ENCODE measurements around the gene DYRK3. TPM values are rescaled to one million over a fixed set of nuclear protein-coding genes. Genes with fewer than 3 reads are reported as not detected.

Gene DYRK3
- 7.9 to 10.8 TPM (median 9.7 TPM) in 5 replicates for total RNA-seq (2022; extraction: Qiagen RNA extraction)

GRCh38 chr1:206635080-206635977 is at the start of gene DYRK3:
DYRK3 (plus strand) TSS chr1:206635536; CDS start chr1:206635704, 168 bp downstream.

GRCh38 chr1:206612129-206612876 is 23.0 kb upstream of the DYRK3 start, which contains the start of gene EIF2D:
EIF2D (minus strand) TSS chr1:206612465; CDS start chr1:206612342, 123 bp downstream.

GRCh38 chr1:206684478-206685333 is 49.4 kb downstream of the DYRK3 start, which contains the start of gene MAPKAPK2:
MAPKAPK2 (plus strand) TSS chr1:206684905; CDS start chr1:206685230, 325 bp downstream.

Other genes starting within 250 kb of the DYRK3 start
- 4.5 to 7.9 TPM (median 6.0 TPM) in 5 replicates for gene IKBKE, start 165.1 kb upstream of the DYRK3 start, total RNA-seq (2022; extraction: Qiagen RNA extraction)
- 0.88 to 1.2 TPM (median 1.1 TPM) in 5 replicates for gene RASSF5, start 128.0 kb upstream of the DYRK3 start, total RNA-seq (2022; extraction: Qiagen RNA extraction)
- gene EIF2D, start 23.1 kb upstream of the DYRK3 start, total RNA-seq (2022; extraction: Qiagen RNA extraction): 32.9 to 36.5 TPM (median 34.1 TPM) in 5 replicates
- gene MAPKAPK2, start 49.4 kb downstream of the DYRK3 start, total RNA-seq (2022; extraction: Qiagen RNA extraction): 72.4 to 86.6 TPM (median 78.4 TPM) in 5 replicates
- gene IL19, start 135.2 kb downstream of the DYRK3 start, total RNA-seq (2022; extraction: Qiagen RNA extraction): 0.13 TPM in 1 of 5 replicates, not detected in the others
- not detected in 5 replicates for gene IL10, start 137.0 kb downstream of the DYRK3 start, total RNA-seq (2022; extraction: Qiagen RNA extraction)
- not detected in 5 replicates for gene IL20, start 230.1 kb downstream of the DYRK3 start, total RNA-seq (2022; extraction: Qiagen RNA extraction)